Measurements from ENCODE around the gene BMP10. TPM values are rescaled to one million over a fixed set of nuclear protein-coding genes. Genes with fewer than 3 reads are reported as not detected.

The BMP10 gene
- total RNA-seq, 1 donor from 2014 or later, result not detected

- H3K27ac ChIP-seq, result no peak overlapping the region
- H3K9me3 Mint-ChIP-seq, result no peaks in the 10 kb centered on the region
- TF ChIP-seq CTCF (IDR thresholded peaks at IDR 0.05) (no peak), EZH2 (IDR thresholded peaks at IDR 0.05) (no peak), EZH2phosphoT487 (IDR thresholded peaks at IDR 0.05) (no peak)
- no peak overlapping the region for H2AFZ ChIP-seq (replicated peaks)
- H3K4me3 ChIP-seq, result no peak overlapping the region
- H3K36me3 Mint-ChIP-seq, result no peaks in the 10 kb centered on the region
- peaks cover 6% of the 10 kb centered on the region for H3K27me3 Mint-ChIP-seq (ENCODE audit: insufficient read depth, low read depth)
- H4K20me1 ChIP-seq (ENCODE audit: low read depth), result no peaks in the 10 kb centered on the region
- no peak overlapping the region for H3K9ac ChIP-seq
- no peaks in the 10 kb centered on the region for H3K27me3 ChIP-seq
- H3K4me1 Mint-ChIP-seq, result no peaks in the 10 kb centered on the region
- H3K4me2 ChIP-seq, result no peak overlapping the region
- no peaks in the 10 kb centered on the region for H3K79me2 ChIP-seq (ENCODE audit: low read depth)
- H3K36me3 ChIP-seq, result no peaks in the 10 kb centered on the region
- no peaks in the 10 kb centered on the region for H3K9me3 ChIP-seq (ENCODE audit: low read depth)
- no peak for DNase-seq (ENCODE audit: low spot score)
- no peaks in the 10 kb centered on the region for H3K4me1 ChIP-seq
- H3K4me3 Mint-ChIP-seq, result no peak overlapping the region
- H3F3A ChIP-seq (ENCODE audit: low read depth), result no peaks in the 10 kb centered on the region
- no peak overlapping the region for H3K27ac Mint-ChIP-seq
Measured at GRCh38 chr2:68822207-68822872, 48.9 kb downstream of the BMP10 start.

GRCh38 chr2:68819556-68819955 lies 51.6 kb downstream of the BMP10 start:
- Histone ChIP-seq H3K27ac (no peak overlapping the region), H3K36me3 (no peaks in the 10 kb centered on the region), H4K20me1 (ENCODE audit: low read depth) (no peaks in the 10 kb centered on the region), H3K9me3 (ENCODE audit: low read depth) (no peaks in the 10 kb centered on the region), H3K27me3 (no peaks in the 10 kb centered on the region), H3K79me2 (ENCODE audit: low read depth) (no peaks in the 10 kb centered on the region), H3K4me3 (no peak overlapping the region), H3K9ac (no peak overlapping the region), H3K4me2 (no peak overlapping the region), H3K4me1 (no peaks in the 10 kb centered on the region), H2AFZ (replicated peaks) (no peak overlapping the region), H3F3A (ENCODE audit: low read depth) (no peaks in the 10 kb centered on the region)
- Mint-ChIP-seq H3K4me1 (no peaks in the 10 kb centered on the region), H3K36me3 (no peaks in the 10 kb centered on the region), H3K4me3 (no peak overlapping the region), H3K27me3 (ENCODE audit: insufficient read depth, low read depth) (peaks cover 8% of the 10 kb centered on the region), H3K9me3 (no peaks in the 10 kb centered on the region), H3K27ac (no peak overlapping the region)
- DNase-seq (ENCODE audit: low spot score), result no peak
- TF ChIP-seq CTCF (IDR thresholded peaks at IDR 0.05), result no peak
- no peak for TF ChIP-seq EZH2phosphoT487 (IDR thresholded peaks at IDR 0.05)
- no peak for TF ChIP-seq EZH2 (IDR thresholded peaks at IDR 0.05)

- Mint-ChIP-seq H3K9me3 (no peaks in the 10 kb centered on the region), H3K36me3 (no peaks in the 10 kb centered on the region), H3K4me3 (no peak overlapping the region), H3K27me3 (ENCODE audit: insufficient read depth, low read depth) (peaks cover 8% of the 10 kb centered on the region), H3K4me1 (no peaks in the 10 kb centered on the region), H3K27ac (no peak overlapping the region)
- no peaks in the 10 kb centered on the region for H3K79me2 ChIP-seq (ENCODE audit: low read depth)
- H3K27ac ChIP-seq, result no peak overlapping the region
- H2AFZ ChIP-seq (replicated peaks), result no peak overlapping the region
- no peaks in the 10 kb centered on the region for H4K20me1 ChIP-seq (ENCODE audit: low read depth)
- no peak for DNase-seq (ENCODE audit: low spot score)
- no peaks in the 10 kb centered on the region for H3K4me1 ChIP-seq
- H3K4me2 ChIP-seq, result no peak overlapping the region
- H3K27me3 ChIP-seq, result no peaks in the 10 kb centered on the region
- H3K4me3 ChIP-seq, result no peak overlapping the region
- TF ChIP-seq EZH2phosphoT487 (IDR thresholded peaks at IDR 0.05) (no peak), EZH2 (IDR thresholded peaks at IDR 0.05) (no peak), CTCF (IDR thresholded peaks at IDR 0.05) (no peak)
- H3F3A ChIP-seq (ENCODE audit: low read depth), result no peaks in the 10 kb centered on the region
- H3K36me3 ChIP-seq, result no peaks in the 10 kb centered on the region
- no peaks in the 10 kb centered on the region for H3K9me3 ChIP-seq (ENCODE audit: low read depth)
- H3K9ac ChIP-seq, result no peak overlapping the region
Measured at GRCh38 chr2:68817306-68817705, 53.9 kb downstream of the BMP10 start.

Other genes starting within 250 kb of the BMP10 start
- gene PROKR1, start 227.8 kb downstream of the BMP10 start, total RNA-seq (ENCODE audit: low replicate concordance), result 1.8 and 2.1 TPM in 2 replicates
- gene ARHGAP25, start 136.6 kb downstream of the BMP10 start, total RNA-seq (ENCODE audit: low replicate concordance), result 3.0 and 5.8 TPM in 2 replicates
- not detected in 2 replicates for gene GKN2, start 81.5 kb upstream of the BMP10 start, total RNA-seq (ENCODE audit: low replicate concordance)
- gene GKN1, start 103.2 kb upstream of the BMP10 start, total RNA-seq (ENCODE audit: low replicate concordance), result not detected in 2 replicates
- 6.5 and 6.7 TPM in 2 replicates for gene ANTXR1, start 141.8 kb upstream of the BMP10 start, total RNA-seq (ENCODE audit: low replicate concordance)

All from neural progenitor cell (in vitro differentiated cells).